ENCODE data around the gene TMEM181. TPM values are rescaled to one million over a fixed set of nuclear protein-coding genes. Genes with fewer than 3 reads are reported as not detected.

Gene TMEM181
- polyA plus RNA-seq, 1 of the 3 experiments (the other 2 are of a cell fraction): 19.5 TPM

- DNase-seq: no peak
- H3K4me1 ChIP-seq (ENCODE audit: control insufficient read depth in 1 of 2, insufficient read depth in 2 of 2, low read depth in 1 of 2, low read length in 1 of 2): peaks cover 0 to 44% of the 10 kb centered on the region in 2 experiments; a peak in 2 of 4 replicates
- CTCF ChIA-PET: interaction anchor here (1.1 to 1.5 kb wide), 2 partner anchors 20 kb away, joined by 3 to 5 read pairs; no protein-coding TSS in a partner anchor
- no peaks in the 10 kb centered on the region for H3K79me2 ChIP-seq (ENCODE audit: insufficient read depth)
- no peaks in the 10 kb centered on the region for H3K27me3 ChIP-seq (ENCODE audit: insufficient read depth)
- H3K4me2 ChIP-seq: no peak overlapping the region
- TF ChIP-seq FOXM1 (IDR thresholded peaks at IDR 0.05; ENCODE audit: low read depth) (no peak), TEAD4 (IDR thresholded peaks at IDR 0.05; ENCODE audit: borderline replicate concordance, insufficient read depth) (no peak), PBX3 (IDR thresholded peaks at IDR 0.05) (no peak), SMC3 (IDR thresholded peaks at IDR 0.05; ENCODE audit: low read depth, low read length) (no peak), USF2 (IDR thresholded peaks at IDR 0.05; ENCODE audit: borderline replicate concordance, low read depth, low read length) (no peak), CTCF (IDR thresholded peaks at IDR 0.05) (no peak), ELF1 (IDR thresholded peaks at IDR 0.05) (no peak), CHD2 (IDR thresholded peaks at IDR 0.05; ENCODE audit: low read length, partially characterized antibody) (no peak), NFIC (IDR thresholded peaks at IDR 0.05; ENCODE audit: borderline replicate concordance) (no peak), MEF2A (IDR thresholded peaks at IDR 0.05; ENCODE audit: borderline replicate concordance, low read depth) (no peak), MXI1 (IDR thresholded peaks at IDR 0.05; ENCODE audit: low read depth, low read length) (no peak), IRF3 (IDR thresholded peaks at IDR 0.05; ENCODE audit: low read depth, low read length) (no peak), USF1 (IDR thresholded peaks at IDR 0.05; ENCODE audit: borderline replicate concordance, low read depth) (no peak), FOXJ3 (CRISPR knock-in tag; IDR thresholded peaks at IDR 0.05) (no peak), YY1 (IDR thresholded peaks at IDR 0.05; ENCODE audit: low read depth) (no peak), MAX (IDR thresholded peaks at IDR 0.05; ENCODE audit: low read depth) (no peak), RAD21 (IDR thresholded peaks at IDR 0.05; ENCODE audit: low read length) (no peak), FOSL2 (IDR thresholded peaks at IDR 0.05; ENCODE audit: borderline replicate concordance, low read depth) (no peak)
- WGBS (ENCODE audit: low lambda C conversion rate): 96% methylated on average over 18 of the region's 25 CpGs
- H3K4me3 ChIP-seq (ENCODE audit: low read depth in 2 of 2, low read length in 1 of 2): no peak overlapping the region
- H3K36me3 ChIP-seq (replicated peaks in 1 of 2; ENCODE audit: control insufficient read depth in 1 of 2, insufficient read depth in 2 of 2, low read length in 1 of 2): peaks cover 0 to 50% of the 10 kb centered on the region in 2 experiments
- H3K9ac ChIP-seq: no peak overlapping the region
- POLR2A ChIA-PET: no interaction called here
- H3F3A ChIP-seq (replicated peaks; ENCODE audit: insufficient read depth): no peaks in the 10 kb centered on the region
- H4K20me1 ChIP-seq (ENCODE audit: insufficient read depth): no peaks in the 10 kb centered on the region
- no peak overlapping the region for H2AFZ ChIP-seq (ENCODE audit: low read depth)
- H3K9me3 ChIP-seq: no peaks in the 10 kb centered on the region
- no peak overlapping the region; a peak in 1 of 4 replicates for H3K27ac ChIP-seq (ENCODE audit: low read depth in 2 of 2, low read length in 1 of 2)
- H3K9me2 ChIP-seq: no peaks in the 10 kb centered on the region
Observed at GRCh38 chr6:158624684-158625682, 65.1 kb downstream of the TMEM181 start.
